ENCODE results near the gene EPHB1.

The EPHB1 gene

DNA sequence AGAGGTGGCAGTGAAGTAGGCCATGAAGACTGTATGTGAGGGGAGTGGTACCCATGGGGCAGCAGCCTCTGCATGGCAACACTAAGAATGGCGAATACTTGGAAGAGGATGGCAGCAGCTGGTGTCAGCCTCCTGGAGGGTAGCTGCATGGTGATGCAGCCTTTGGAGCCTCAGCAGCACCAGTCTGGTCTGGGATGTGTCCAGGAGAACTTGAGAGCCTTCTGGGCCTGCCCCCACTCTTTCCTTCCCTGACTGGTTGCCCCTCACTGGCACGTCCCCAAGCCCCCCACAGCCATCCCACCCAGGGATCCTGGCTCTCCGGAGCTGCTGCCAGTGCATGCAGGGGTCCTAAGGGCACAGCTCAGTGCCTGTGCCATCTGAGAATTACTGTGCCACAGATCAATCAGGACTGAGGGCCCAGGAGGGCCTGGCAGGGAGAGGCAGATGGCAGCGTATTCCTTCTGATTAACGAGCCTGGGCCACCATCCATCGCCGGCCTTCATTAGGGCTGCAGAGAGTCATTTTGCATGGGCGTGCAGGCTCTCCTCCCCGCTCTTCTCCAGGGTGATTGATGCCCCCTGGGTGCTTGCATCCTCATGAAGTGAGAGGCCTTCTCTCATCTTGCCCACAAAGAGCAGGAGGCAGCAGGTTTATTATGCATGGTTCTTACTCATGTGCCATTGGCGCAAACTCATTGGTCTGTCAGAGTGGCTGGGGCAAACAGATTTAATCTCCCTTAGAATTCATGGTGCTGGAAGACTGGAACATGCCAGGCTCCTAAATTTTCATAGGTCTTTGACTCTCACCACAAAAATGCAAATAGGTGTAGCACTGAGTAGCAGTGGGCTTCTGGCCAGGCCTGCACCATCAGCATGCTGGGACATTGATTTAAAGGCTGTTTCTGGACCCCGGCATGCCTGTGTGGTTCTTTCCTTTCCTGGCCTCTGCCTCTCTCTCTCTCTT lies 116.8 kb downstream of the EPHB1 start:
- DNase-seq (ENCODE audit: low read depth in 2 of 2) = no peak

DNA sequence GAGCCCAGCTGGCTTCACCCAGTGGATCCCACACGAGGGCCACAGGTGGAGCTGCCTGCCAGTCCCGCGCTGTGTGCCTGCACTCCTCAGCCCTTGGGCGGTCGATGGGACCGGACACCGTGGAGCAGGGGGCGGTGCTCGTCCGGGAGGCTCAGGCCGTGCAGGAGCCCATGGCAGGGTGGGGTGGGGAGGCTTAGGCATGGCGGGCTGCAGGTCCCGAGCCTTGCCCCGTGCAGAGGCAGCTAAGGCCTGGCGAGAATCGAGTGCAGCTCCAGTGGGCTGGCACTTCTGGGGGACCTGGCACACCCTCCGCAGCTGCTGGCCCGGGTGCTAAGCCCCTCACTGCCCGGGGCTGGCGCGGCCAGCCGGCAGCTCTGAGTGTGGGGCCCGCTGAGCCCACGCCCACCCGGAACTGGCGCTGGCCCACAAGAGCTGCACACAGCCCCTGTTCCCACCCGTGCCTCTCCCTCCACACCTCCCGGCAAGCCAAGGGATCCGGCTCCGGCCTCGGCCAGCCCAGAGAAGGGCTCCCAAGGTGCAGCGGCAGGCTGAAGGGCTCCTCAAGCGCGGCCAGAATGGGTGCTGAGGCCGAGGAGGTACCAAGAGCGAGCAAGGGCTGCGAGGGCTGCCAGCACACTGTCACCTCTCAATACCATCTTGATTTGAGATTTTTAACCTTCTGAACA lies 121.4 kb downstream of the EPHB1 start:
- DNase-seq (ENCODE audit: low read depth in 2 of 2) = no peak

DNA sequence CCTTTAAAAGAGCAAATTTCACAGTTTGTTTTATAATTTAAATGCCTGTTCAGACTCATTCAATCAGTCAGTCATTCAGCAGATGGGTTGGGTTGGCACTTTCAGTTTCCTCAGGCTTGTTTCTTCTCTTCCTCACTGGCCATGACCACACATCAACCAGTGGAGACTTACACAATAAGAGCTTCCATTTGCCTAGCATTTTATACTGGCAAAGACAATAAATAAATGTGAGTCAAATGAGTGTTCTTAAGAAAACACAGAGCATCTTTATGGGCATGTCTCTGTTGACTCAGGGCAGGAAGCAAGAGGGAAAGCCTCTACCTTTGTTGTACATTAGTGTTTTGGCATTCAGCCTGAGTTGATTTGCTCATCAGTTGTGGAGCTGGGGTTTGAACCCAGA lies 122.6 kb downstream of the EPHB1 start:
- no peak for DNase-seq (ENCODE audit: low read depth in 2 of 2)

DNA sequence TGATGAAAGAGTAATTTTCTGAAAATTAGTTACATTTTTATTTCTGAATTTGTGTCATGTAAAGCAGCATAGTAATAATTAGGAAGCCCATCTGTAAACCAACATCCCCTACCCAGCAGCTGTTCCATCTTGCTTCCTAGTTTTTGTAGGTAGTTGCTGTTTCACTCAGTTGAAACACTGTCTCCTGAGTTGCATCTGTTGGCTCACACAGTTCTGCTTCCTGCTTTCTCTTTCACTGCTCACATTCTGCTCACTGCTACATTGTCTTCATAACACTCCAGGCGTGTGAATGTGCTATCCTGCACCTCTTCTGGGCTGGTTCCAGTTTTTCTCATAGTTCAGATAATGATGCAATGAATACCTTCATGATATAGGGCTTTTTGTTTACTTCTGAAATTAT lies 123.4 kb downstream of the EPHB1 start:
- no peak for DNase-seq (ENCODE audit: low read depth in 2 of 2)

DNA sequence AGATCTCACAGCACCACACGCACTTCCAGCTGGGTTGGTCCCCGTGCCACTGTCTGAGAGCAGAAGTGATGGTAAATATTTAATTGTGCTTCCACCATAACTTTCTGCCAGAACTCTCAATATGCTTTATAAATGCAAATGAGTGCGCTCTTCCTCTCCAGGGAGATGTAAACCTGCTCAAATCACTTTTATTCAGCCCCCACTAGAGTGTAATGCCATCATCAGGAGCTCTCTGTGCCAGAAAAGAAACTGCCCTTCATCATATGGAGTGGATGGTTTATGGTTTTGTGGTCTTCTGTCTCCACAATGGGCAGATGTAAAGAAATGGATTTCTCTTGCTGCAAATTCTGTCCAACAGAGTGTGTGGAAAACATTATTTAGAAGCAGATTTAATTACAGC lies 127.0 kb downstream of the EPHB1 start:
- no peak for DNase-seq (ENCODE audit: low read depth in 2 of 2)

DNA sequence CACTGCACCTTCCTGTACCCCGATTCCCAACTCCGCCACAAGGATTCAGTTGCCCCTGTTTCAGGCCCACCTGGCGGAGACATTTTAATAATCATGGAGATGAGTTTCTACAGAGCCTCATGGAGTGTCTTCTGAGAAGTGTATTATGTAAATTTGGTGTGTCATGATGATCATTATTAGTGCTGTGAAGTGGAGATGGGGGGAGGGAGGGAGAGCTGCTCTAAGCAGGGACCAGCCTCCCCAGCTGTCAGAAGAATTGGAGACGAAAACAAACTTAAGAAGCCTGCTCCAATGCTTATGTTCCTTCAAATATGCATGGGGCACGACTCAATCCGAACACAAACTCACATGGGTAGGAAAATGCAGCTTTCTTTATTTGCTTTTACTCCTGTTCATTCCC lies 127.8 kb downstream of the EPHB1 start:
- DNase-seq (ENCODE audit: low read depth in 2 of 2) = no peak

DNA sequence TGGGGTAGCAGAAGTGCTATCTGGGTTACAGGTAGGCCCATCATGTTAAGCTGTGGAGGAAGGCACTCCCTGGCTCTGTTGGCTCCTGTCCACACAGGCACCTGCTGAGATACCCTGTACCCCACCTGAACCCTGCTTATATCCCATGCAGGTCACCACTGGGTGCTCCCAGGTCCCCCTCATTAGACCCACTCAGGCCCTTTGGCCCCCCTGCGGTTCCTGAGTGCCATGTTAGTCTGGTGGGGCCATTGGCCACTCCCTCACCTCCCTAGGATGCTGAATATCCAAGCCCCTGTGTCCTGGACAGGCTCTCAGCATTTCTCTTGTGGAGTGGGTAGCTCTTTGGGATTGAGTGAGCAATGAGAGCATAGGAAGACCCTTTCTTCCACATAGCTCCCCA lies 128.2 kb downstream of the EPHB1 start:
- DNase-seq (ENCODE audit: low read depth in 2 of 2) = no peak

DNA sequence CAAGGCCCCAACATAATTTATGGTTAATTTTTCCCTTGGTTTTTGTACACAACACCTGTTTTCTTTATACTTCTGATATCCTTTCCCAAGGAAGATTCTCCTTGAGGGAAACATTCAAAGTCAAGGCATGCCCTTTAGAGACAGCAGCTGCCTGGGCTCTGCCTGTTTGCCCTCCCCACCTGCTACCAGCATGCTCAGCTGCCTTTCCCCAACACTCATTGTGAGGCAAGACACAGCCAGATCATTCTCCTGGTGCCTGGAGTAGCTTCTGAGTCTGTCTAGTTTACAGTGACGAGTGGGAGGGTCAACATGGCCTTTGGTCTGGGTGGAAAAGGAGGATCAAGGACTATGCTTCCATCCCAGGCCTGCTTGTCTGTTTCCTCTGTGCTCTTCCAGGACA lies 132.5 kb downstream of the EPHB1 start:
- no peak for DNase-seq (ENCODE audit: low read depth in 2 of 2)

DNA sequence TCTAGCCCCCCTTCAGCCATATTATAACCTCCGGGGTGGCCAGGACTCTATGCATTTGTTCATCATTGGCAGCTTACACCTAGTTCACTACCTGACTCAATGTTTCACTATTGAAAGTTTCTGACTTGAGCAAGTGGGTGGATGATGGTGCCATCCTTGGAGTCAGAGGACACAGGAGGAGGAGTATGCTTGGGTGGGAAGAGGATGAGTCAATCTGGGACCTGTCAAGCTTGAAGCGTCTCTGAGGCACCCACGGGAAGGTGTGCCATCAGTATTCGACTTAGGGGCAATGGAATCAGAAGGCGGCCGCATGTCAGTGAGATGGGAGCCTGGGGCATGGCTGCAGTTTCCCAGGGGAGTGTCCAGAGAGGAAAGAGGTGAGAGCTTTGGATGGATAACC lies 133.3 kb downstream of the EPHB1 start:
- no peak for DNase-seq (ENCODE audit: low read depth in 2 of 2)

DNA sequence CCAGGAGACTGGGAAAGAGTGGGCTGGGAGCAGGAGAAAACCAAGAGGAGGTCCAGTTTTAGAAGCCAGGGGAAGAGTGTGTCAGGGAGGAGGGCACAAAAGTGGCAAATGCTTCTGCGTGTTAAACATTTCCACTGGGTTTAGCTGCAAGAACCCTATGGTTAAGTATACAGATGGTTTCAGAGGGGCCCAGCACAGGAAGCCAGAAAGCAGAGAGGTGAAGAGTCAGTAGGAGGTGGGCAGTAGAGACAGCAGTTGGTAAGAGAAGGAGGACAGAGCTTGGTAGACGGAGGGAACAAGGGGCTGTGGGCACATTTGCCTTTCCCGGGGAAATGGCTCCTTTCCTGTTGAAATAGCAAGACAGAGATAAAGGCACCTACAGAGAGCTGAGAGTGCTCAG lies 133.8 kb downstream of the EPHB1 start:
- no peak for DNase-seq (ENCODE audit: low read depth in 2 of 2)

DNA sequence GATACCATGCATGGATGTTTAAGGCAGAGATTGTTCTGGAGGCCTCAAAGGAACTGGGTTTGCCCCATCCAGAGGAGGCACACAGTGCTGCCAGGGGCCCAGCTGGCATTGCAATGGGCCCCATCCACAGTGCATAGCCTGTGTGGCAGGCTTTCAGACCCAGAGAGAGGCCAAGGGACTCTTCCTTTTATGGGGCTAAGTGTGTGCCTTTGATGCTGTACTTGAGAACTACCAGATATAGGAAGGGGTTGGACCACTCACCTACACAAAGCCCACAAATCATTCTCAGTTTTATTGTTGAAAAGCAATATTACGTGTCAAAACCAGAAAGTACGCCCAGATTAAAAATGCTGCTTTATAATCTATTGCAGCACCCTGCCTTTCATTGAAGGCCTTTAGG lies 134.9 kb downstream of the EPHB1 start:
- no peak for DNase-seq (ENCODE audit: low read depth in 2 of 2)

DNA sequence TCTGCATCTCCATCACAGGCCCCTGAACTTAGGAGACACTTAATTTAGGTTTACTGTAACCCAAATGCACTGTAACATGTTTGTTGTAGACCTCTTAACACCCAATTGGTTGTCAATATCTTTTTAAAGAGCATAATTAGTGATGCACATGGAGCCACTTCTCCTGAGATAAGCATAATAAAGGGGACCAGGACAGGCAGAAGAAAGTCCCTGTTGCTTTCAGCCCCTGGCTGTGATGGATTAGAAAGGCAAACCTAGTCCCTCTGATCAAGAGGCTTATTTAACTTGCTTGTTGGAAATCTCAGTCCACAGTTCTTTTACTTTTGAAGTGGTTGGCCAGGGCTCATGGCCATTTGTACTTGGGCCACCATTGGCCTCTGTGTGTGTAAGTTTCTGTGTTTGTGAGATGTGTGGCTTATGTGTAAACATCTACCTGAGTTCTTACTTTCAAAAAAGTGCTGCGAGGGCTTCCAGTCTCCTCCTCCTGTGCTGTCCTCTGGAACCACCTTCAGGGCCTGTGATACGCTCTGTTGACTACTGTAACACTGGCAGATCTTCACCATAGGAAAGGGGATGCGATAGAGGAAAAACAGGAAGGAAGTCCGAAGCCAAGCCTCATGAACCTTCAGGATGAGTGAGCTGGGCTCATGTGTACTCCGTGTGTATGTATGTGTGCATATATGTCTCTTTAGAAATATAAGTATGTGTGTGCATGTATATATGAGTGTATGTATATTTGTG lies 136.2 kb downstream of the EPHB1 start:
- no peak for DNase-seq (ENCODE audit: low read depth in 2 of 2)

DNA sequence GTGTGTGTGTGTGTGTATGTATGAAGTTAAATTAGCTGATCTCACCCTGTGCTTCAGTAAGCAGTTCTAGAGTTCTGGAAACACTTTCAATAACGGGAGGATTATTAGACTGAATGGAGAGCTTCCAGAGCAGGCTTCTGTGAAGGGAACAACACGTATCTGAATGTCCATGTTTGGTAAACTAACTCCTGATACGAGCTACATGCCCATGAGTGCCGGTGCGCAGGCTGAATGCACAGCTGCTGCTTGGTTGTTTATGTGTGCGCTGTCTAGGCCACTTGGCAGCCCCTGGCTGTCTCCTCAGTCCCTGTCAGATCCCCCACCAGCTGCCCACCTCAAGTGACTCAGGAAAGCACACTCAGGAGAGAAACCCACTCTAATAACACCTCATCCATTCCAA lies 137.0 kb downstream of the EPHB1 start:
- no peak for DNase-seq (ENCODE audit: low read depth in 2 of 2)

DNA sequence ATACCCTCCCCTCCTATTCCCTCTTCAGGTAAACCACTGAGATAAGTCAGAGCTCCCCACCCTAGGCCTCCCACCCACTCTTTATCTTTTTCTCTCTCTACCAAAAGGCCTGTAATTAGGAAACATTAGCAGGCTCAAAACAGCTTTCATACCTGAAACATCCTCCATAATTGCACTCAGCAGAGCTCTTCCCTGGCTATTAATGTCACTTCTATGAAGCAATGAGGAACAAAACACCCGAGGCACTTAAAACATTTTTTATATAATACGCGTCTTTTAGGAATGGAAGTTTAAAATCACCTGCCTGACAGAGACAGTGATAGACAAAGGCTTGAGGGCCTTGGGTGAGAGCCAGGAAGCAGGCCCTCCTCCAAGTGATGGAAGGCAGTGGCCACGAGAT lies 138.9 kb downstream of the EPHB1 start:
- no peak for DNase-seq (ENCODE audit: low read depth in 2 of 2)

DNA sequence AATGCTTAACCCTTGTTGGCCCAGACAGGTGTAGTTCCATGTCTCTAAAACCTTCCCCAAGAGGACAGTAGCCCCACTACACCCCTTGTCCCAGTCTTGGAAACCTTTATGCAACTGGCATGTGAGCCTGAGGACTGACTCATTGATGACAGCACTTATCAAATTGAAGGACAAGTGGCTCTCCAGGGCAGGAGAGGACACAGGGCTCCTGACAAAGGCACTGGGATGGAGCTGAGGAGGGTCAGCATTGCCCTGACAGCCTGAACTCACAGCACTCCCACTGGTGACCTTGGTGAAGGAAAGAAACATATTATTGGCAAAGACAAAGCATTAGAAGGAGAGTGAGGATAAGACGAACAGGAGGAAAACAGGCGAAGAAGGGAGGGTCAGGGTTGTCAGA lies 139.9 kb downstream of the EPHB1 start:
- no peak for DNase-seq (ENCODE audit: low read depth in 2 of 2)

DNA sequence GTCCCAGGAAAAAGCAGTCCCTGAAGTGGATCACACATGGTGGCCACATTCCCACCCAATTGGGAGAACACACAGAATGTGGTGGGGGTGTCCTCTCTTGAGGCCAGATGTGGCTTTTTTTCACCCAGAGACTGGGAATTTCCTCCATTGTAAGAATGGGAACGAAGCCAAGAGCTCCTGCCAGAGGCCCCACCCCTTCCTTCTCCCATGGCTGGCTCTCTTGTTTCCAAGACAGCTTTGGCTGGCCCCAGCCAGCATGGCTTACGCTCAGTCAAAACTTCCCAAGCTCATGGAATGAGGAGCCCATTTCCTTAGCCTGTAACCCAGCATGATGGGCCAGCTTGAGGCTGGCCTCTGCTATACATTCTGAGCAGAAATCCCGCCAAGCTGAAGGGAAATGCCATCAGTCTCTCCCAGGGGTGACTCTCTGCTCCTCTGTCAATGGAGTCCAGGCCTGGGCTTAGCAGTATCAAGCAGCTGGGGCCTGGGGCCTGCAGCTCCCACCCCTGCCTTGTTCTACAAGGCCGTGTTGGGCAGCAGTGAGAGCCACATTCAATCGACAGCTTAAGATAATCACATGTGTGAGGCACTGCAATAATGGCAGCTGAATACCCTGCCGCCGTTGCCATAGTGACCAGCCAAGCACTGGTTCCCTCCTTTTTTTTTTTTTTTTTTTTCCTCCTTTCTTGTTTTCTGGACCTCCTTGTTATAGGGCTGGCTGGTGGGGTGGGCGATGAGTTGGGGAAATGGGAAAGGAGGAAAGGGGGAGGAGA lies 142.4 kb downstream of the EPHB1 start:
- DNase-seq (ENCODE audit: low read depth in 2 of 2) = no peak

DNA sequence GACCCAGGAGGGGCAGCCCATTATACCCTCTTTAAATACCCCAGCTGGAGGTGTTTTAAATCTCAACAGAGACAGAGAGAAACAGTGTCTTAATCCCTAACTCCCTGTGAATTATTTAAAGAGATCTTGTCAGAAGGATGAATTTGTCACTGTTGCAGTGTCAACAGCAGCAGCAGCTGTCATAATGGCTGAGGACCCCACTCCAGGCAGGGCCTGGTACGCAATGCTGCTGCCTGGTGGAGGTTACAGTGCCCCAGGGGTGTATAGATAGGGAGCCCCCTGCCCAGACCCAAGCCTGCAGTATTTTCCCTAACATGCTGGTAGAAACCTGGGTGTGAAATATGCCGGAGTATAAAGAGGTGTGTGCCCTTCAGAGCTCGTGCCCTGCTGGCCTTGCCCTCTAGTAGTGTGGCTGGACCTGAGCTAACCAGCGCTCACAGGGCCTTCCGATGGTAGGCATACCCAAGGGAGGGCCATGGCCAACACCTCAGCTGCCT lies 143.0 kb downstream of the EPHB1 start:
- no peak for DNase-seq (ENCODE audit: low read depth in 2 of 2)

DNA sequence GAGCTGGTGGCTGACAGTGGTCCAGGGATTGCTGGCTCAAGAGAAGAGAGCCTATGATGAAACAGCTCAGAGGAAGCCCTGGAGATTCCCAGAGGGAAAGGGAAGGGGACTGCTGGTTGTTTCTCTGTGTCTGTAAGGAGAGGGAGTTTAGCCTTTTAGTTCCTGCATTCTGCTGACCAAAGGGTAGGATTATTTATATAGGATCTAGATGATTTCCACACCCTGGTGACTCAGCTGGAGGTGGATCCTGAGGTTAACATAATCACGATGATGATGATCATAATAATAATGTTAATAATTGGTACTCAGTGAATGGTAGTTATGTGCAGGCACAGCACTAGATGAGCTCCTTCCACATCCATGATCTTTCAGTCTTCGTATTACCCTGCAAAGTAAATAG lies 144.9 kb downstream of the EPHB1 start:
- DNase-seq (ENCODE audit: low read depth in 2 of 2) = no peak

DNA sequence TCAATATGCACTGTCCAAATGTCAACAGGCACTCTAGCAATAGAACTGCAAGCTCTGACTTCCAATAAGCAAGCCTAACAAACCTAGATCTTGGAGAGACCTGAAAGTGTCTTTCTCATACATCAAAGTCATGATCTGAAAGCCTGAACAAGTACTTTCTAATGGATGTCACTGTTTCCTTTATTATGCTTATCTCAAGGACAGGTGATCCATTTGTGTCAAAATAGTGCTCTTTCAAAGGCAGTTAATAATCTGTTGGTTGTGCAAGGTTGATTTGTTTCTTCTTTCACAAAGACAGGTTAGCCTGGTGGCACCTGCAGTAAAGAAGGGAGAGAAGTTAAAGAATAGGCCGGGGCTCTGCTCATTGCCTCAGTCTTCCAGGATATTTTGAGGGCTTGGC lies 146.8 kb downstream of the EPHB1 start:
- DNase-seq (ENCODE audit: low read depth in 2 of 2) = no peak

DNA sequence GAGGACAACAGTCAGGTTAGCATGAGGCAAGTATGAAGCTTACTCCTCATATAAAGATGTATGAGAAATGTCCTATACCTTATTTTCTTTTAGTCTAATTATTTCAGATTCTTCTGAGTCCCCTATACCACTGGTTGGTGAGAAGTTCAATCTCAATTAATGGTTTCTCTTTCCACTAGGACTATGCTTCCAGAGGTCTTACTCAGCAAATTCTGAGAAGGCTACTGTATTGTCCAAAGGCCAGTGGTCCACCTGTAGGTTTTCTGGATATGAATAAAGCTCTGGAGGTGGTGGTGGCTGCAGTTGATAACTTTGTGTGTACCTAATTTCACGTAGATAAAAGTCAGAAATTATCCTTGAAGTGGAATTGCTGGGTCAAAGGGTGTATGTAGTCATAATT lies 149.4 kb downstream of the EPHB1 start:
- DNase-seq (ENCODE audit: low read depth in 2 of 2) = no peak

DNA sequence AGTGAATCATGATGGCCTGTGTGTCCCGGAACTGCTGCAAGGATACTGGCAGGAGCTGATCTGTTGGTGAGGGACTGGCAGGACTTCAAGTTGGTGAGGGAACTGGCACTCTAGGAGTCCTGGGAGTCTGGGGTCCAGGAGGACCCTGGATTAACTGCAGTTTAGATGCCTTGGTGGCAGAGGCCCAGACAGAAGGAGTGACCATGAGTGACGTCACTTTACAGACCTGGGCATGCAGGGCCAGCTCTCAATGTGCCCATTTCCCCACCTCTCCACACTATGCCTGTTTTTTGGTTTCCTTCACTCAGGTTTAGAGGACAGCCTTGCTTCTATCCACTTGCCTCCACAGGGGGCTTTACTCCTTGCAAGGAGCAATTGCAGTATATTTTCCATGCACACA lies 154.1 kb downstream of the EPHB1 start:
- no peak for DNase-seq (ENCODE audit: low read depth in 2 of 2)

DNA sequence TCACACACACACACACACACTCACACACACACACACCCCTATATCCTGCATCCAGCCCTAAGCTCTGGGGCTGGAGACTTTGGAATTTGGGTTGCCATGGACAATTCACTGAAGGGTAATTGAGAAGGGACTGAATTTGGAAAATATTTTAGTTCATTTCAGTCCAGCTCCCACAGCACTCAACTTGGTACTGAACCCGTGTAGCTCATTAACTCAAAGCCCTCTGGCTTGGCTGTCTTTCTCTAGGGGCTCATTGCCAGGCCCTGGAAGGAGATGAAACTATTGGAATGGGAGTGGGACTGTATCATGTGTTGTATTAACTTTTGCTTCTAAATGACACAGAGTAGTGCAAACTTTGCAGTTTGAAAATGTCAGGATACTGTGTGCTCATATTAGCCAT lies 157.3 kb downstream of the EPHB1 start:
- no peak for DNase-seq (ENCODE audit: low read depth in 2 of 2)

Measured in activated CD4-positive, alpha-beta T cell treated with anti-CD3 and anti-CD28 coated beads for 24 hours (primary cell).